Measurements from ENCODE around the gene RMRP.

DNA sequence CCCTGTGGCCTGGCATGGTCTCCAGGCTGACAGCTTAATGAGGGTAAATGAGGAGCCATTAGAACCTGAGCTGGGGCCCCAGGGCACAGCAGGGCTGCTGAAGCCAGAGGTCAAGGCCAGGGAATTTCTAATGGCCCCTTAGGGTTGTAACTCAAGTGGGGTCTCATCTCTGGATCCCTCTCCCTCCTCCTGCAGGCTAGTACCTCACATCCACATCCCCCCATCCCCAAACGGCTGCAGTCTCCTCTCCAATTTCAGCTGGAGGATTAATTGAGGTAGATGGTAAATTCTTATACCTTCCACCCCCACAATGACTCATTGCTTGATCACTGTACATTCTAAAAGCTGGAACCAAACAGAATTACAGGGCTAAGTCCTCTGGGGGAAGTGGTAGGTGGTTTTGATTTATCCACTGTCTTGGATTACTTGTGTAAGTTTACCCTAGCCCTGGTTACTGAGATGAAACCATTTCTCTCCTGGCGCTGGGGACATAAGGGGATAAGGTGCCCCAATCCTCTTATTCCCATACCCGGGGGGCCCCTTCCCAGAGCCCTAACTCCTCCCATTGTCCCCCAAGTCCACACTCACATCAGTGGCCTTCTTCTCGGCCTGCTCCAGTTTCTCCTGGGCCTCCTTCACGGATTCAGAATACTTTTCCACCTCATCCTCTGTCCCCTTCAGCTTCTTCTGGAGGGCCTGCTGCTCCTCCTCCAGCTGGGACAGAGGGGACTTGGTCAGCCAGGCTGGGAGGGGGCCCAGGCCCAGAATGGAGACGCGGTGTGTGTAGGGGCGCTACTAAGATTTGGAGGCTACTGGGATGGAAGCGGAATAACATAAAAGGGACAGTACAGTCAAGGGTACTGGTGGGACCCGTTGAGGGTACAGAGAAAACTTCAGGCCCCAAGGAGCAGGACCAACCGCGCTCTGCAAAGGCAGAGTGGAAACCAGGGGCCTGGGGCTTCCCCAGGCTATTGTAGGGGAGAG is 31.0 kb upstream of the RMRP start:
- TF ChIP-seq EP300 (IDR thresholded peaks at IDR 0.05; ENCODE audit: borderline replicate concordance in 1 of 2, control insufficient read depth in 1 of 2, low read depth in 2 of 2, low read length in 2 of 2) = no peak
- no peak for TF ChIP-seq FOS (IDR thresholded peaks at IDR 0.05; ENCODE audit: borderline replicate concordance, extremely low read depth, insufficient read length)
- TF ChIP-seq EZH2 (IDR thresholded peaks at IDR 0.05; ENCODE audit: borderline replicate concordance, control insufficient read depth, low read depth, low read length) = no peak
- TF ChIP-seq SUPT20H (IDR thresholded peaks at IDR 0.05; ENCODE audit: borderline replicate concordance, control insufficient read depth, low read depth, low read length) = no peak
- TF ChIP-seq MEF2A (IDR thresholded peaks at IDR 0.05; ENCODE audit: insufficient read depth, low read depth, low read length) = no peak
- TF ChIP-seq ZBTB11 (CRISPR knock-in tag; IDR thresholded peaks at IDR 0.05) = no peak
- no peak for TF ChIP-seq SP1 (IDR thresholded peaks at IDR 0.05; ENCODE audit: low read depth, low read length)
- no peak for TF ChIP-seq JUND (IDR thresholded peaks at IDR 0.05; ENCODE audit: low read depth, low read length)
- TF ChIP-seq POLR2A (IDR thresholded peaks at IDR 0.05; ENCODE audit: low read depth, low read length) = no peak
- no peak for TF ChIP-seq ZNF592 (IDR thresholded peaks at IDR 0.05)
- no peak for TF ChIP-seq LARP7 (IDR thresholded peaks at IDR 0.05)
- no peak for TF ChIP-seq TCF12 (IDR thresholded peaks at IDR 0.05; ENCODE audit: low read depth, low read length)
- TF ChIP-seq POLR2AphosphoS5 (IDR thresholded peaks at IDR 0.05; ENCODE audit: low read length) = no peak
